SU-DHL-6 (cell line): ENCODE measurements around the gene COL7A1.

Experiments used
- H2AFZ ChIP-seq: fragments of 200-600 bp; sonication (generic); 2 replicates; pipeline ENCODE4 v1.6.1; 2014; ENCODE audit warnings: low read depth, mild to moderate bottlenecking, moderate library complexity, mixed read lengths, antibody characterized with exemption, low read length; ENCODE audit not compliant: severe bottlenecking
- H3F3A ChIP-seq: fragments of 200-600 bp; shearing (Covaris generic); 2 replicates; pipeline ENCODE4 v1.6.0; 2016; ENCODE audit warnings: antibody characterized with exemption, mild to moderate bottlenecking; ENCODE audit not compliant: insufficient read depth
- H3K27ac ChIP-seq: fragments of 200-600 bp; sonication (generic); 2 replicates; pipeline ENCODE4 v1.5.1; 2016; ENCODE audit warnings: low read depth, mild to moderate bottlenecking, low read length, moderate library complexity, mixed read lengths
- H3K27me3 ChIP-seq: fragments of 200-600 bp; sonication (generic), shearing (Covaris generic); 2 replicates; pipeline ENCODE4 v1.6.0; 2014; ENCODE audit warnings: mild to moderate bottlenecking, low read length
- H3K36me3 ChIP-seq: fragments of 200-600 bp; sonication (generic); 2 replicates; pipeline ENCODE4 v1.6.1; 2014; ENCODE audit warnings: mild to moderate bottlenecking, low read length, mixed read lengths
- H3K4me2 ChIP-seq: fragments of 300-600, 200-600 bp; shearing (Covaris generic), sonication (generic); 2 replicates; pipeline ENCODE4 v1.6.0; 2014; ENCODE audit warnings: low read length, low read depth, mild to moderate bottlenecking; ENCODE audit not compliant: poor library complexity, severe bottlenecking
- H3K4me3 ChIP-seq: fragments of 200-600 bp; sonication (generic); 2 replicates; pipeline ENCODE4 v1.5.1; 2014; ENCODE audit warnings: antibody characterized with exemption, low read length, mild to moderate bottlenecking, mixed read lengths; ENCODE audit not compliant: insufficient read depth, poor library complexity, severe bottlenecking
- H3K79me2 ChIP-seq: fragments of 200-600 bp; sonication (generic); 2 replicates; pipeline ENCODE4 v1.6.1; 2014; ENCODE audit warnings: mild to moderate bottlenecking, low read length, moderate library complexity; ENCODE audit not compliant: insufficient read depth
- H3K9ac ChIP-seq: fragments of 200-600 bp; sonication (generic); 2 replicates; pipeline ENCODE4 v1.7.0; 2014; ENCODE audit warnings: mild to moderate bottlenecking, low read length
- H3K9me2 ChIP-seq: fragments of 200-600 bp; sonication (generic); replicated peaks from 2 replicates; pipeline ENCODE4 v1.6.1; 2014; ENCODE audit warnings: low read length; ENCODE audit not compliant: insufficient read depth
- H3K9me3 ChIP-seq: fragments of 200-600 bp; sonication (generic); 2 replicates; pipeline ENCODE4 v1.6.1; 2014; ENCODE audit warnings: low read length, mixed read lengths; ENCODE audit not compliant: insufficient read depth
- H4K20me1 ChIP-seq: fragments of 200-600 bp; sonication (generic); 2 replicates; pipeline ENCODE4 v1.6.1; 2014; ENCODE audit warnings: low read depth, mild to moderate bottlenecking, antibody characterized with exemption, low read length, moderate library complexity, mixed read lengths
- CTCF ChIP-seq: fragments of 200-600 bp; sonication (generic); IDR thresholded peaks from one replicate; pipeline ENCODE4 v1.5.1; 2017; ENCODE audit warnings: antibody characterized with exemption, mild to moderate bottlenecking, low read length, moderate library complexity; ENCODE audit not compliant: insufficient read depth, poor library complexity, severe bottlenecking
- EZH2phosphoT487 ChIP-seq: fragments of 200-600 bp; sonication (generic), shearing (Covaris generic); conservative IDR thresholded peaks from 2 replicates; pipeline ENCODE4 v1.6.1; 2018; ENCODE audit warnings: mild to moderate bottlenecking, antibody characterized with exemption, low read length, moderate library complexity, mixed read lengths

COL7A1 gene

GRCh38 chr3:48571938-48572337 is 23.2 kb downstream of the COL7A1 start:
- Histone ChIP-seq H3K36me3 (no peaks in the 10 kb centered on the region), H3K27ac (no peak overlapping the region), H2AFZ (no peak overlapping the region), H3K4me2 (no peak overlapping the region), H3K4me3 (no peak overlapping the region), H3K9ac (no peak overlapping the region), H3K9me3 (no peaks in the 10 kb centered on the region), H3F3A (no peaks in the 10 kb centered on the region), H4K20me1 (no peaks in the 10 kb centered on the region), H3K79me2 (no peaks in the 10 kb centered on the region), H3K27me3 (no peaks in the 10 kb centered on the region), H3K9me2 (no peaks in the 10 kb centered on the region)
- TF ChIP-seq EZH2phosphoT487, result no peak
- no peak for TF ChIP-seq CTCF

GRCh38 chr3:48569808-48570450 is 25.2 kb downstream of the COL7A1 start:
- no peaks in the 10 kb centered on the region for H3K9me3 ChIP-seq
- no peak overlapping the region for H3K4me3 ChIP-seq
- no peaks in the 10 kb centered on the region for H3F3A ChIP-seq
- TF ChIP-seq EZH2phosphoT487, result no peak
- no peak for TF ChIP-seq CTCF
- H4K20me1 ChIP-seq, result no peaks in the 10 kb centered on the region
- no peak overlapping the region for H2AFZ ChIP-seq
- H3K4me2 ChIP-seq, result no peak overlapping the region
- H3K36me3 ChIP-seq, result no peaks in the 10 kb centered on the region
- H3K27ac ChIP-seq, result no peak overlapping the region
- no peak overlapping the region for H3K9ac ChIP-seq
- H3K79me2 ChIP-seq, result no peaks in the 10 kb centered on the region
- no peaks in the 10 kb centered on the region for H3K27me3 ChIP-seq
- H3K9me2 ChIP-seq, result no peaks in the 10 kb centered on the region

GRCh38 chr3:48569400-48569799 is 25.7 kb downstream of the COL7A1 start:
- Histone ChIP-seq H4K20me1 (no peaks in the 10 kb centered on the region), H3K9me3 (no peaks in the 10 kb centered on the region), H2AFZ (no peak overlapping the region), H3K4me2 (no peak overlapping the region), H3K9ac (no peak overlapping the region), H3F3A (no peaks in the 10 kb centered on the region), H3K27me3 (no peaks in the 10 kb centered on the region), H3K9me2 (no peaks in the 10 kb centered on the region), H3K79me2 (no peaks in the 10 kb centered on the region), H3K27ac (no peak overlapping the region), H3K36me3 (no peaks in the 10 kb centered on the region), H3K4me3 (no peak overlapping the region)
- TF ChIP-seq EZH2phosphoT487 (no peak), CTCF (no peak)
